Body of pancreas (tissue), 4 donors: ENCODE data around the gene HLA-B. TPM values are rescaled to one million over a fixed set of nuclear protein-coding genes. Genes with fewer than 3 reads are reported as not detected.
"Not testable (repeated sequence)": the region's sequence is repeated elsewhere in the genome, so short reads cannot be mapped to it uniquely, and the experiment has no call there.

Experiments used
- ATAC-seq: fragments of 150-250 bp; one replicate; pipeline ENCODE4 v1.9.1; 2016
- DNase-seq, 4 donors: peaks; one replicate each; pipeline ENCODE4 v3.0.0-alpha.2; 2019
- H3K27ac ChIP-seq, 4 donors: fragments of 200-600 bp; sonication (generic); 1 replicate in 3 of 4; 2 replicates in 1 of 4; pipeline versions ENCODE4 v1.5.1 to v1.6.1; 2016 to 2019; ENCODE audit warnings: mild to moderate bottlenecking in 1 of 4, mixed read lengths in 1 of 4, moderate library complexity in 1 of 4
- H3K27me3 ChIP-seq, 2 donors: fragments of 200-600 bp; sonication (generic); one replicate each; pipeline ENCODE4 v1.6.0; 2016; ENCODE audit warnings: mild to moderate bottlenecking in 1 of 2
- H3K36me3 ChIP-seq, 2 donors: fragments of 200-600 bp; sonication (generic); replicated peaks in 1 of 2; 2 replicates each; pipeline ENCODE4 v1.5.1; 2016; ENCODE audit warnings: low read depth in 2 of 2; ENCODE audit not compliant: insufficient read depth in 1 of 2
- H3K4me1 ChIP-seq: fragments of 200-600 bp; sonication (generic); one replicate; pipeline ENCODE4 v1.6.0; 2016
- H3K4me3 ChIP-seq, 2 donors: fragments of 200-600 bp; sonication (generic); 1 replicate in 1 of 2; 2 replicates in 1 of 2; pipeline ENCODE4 v1.5.1; 2016 to 2019
- H3K9me3 ChIP-seq, 3 donors: fragments of 200-600 bp; sonication (generic); 1 replicate in 2 of 3; 2 replicates in 1 of 3; pipeline ENCODE4 v1.5.1; 2016
- POLR2A ChIP-seq, 3 donors: fragments of 450-650 bp; IDR thresholded peaks; one replicate each; pipeline ENCODE4 v1.6.1; 2016; ENCODE audit warnings: antibody characterized with exemption in 3 of 3, mild to moderate bottlenecking in 2 of 3
- WGBS, 2 donors: methylation state at CpG; one replicate each; pipeline ENCODE4 v1.1.5; 2017; 5-methylcytosine and 5-hydroxymethylcytosine counted together
- intact Hi-C: fragments of 100-400 bp; cut with DNase I; formaldehyde crosslinking; loops from one replicate; pipeline ENCODE4 v1.15.1; 2023
- total RNA-seq, 2 donors: library from RNA; depleted of rRNA; stranded (reverse); fragments of >200 nt; gene quantifications; one replicate each; pipeline ENCODE4 v1.1.0, GENCODE V29; 2016
- TF ChIP-seq, protein P1 (sequence below), 7 experiments: fragments of 450-650 bp in 4 of 7; fragments of 200-600 bp in 3 of 7; sonication (generic) in 3 of 7; IDR thresholded peaks; one replicate each; pipeline ENCODE4 v1.5.1; 2016 to 2019; ENCODE audit warnings: antibody characterized with exemption in 7 of 7

HLA-B gene
- total RNA-seq: 100 to 1,000 TPM; 316 to 342 TPM

DNA sequence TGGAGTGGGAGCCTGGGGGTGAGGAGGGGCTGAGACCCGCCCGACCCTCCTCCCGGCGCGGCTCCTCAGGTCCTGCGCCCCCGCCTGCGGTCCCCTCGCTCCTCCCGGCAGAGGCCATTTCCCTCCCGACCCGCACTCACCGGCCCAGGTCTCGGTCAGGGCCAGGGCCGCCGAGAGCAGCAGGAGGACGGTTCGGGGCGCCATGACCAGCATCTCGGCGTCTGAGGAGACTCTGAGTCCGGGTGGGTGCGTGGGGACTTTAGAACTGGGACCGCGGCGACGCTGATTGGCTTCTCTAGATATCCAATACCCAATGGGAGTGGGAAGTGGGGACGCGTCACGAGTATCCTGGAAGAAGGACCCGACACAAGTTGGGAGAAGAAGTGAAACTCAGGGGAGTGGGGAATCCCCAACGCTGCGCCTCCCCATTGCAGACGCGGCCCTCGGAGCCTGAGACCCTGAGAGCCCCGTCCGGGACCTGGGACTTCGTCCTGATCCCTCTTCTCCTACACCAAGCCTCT lies at the start of gene HLA-B:
TSS of gene HLA-B (minus strand) at position 234 of the 521 bp plus-strand sequence. CDS start at position 213, 21 bp downstream.
- intact Hi-C loops: no loop called here

DNA sequence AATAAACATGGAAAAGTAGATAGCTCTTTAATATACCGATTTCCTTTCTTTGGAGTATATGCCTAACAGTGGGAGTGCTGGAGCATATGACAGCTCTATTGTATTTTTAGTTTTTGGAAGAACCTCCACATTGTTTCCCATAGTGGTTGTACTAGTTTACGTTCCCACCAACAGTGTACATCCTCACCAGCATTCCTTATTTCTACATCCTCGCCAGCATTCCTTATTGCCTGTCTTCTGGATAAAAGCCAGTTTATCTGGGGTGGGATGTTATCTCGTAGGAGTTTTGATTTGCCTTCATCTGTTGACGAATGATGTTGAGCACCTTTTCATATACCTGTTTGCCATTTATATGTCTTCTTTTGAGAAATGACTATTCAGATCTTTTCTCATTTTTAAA lies 49.0 kb upstream of the HLA-B start:
- no peaks in the 10 kb centered on the region for H3K27me3 ChIP-seq
- no peak for TF ChIP-seq POLR2A (IDR thresholded peaks at IDR 0.05)
- TF ChIP-seq, protein P1, sequence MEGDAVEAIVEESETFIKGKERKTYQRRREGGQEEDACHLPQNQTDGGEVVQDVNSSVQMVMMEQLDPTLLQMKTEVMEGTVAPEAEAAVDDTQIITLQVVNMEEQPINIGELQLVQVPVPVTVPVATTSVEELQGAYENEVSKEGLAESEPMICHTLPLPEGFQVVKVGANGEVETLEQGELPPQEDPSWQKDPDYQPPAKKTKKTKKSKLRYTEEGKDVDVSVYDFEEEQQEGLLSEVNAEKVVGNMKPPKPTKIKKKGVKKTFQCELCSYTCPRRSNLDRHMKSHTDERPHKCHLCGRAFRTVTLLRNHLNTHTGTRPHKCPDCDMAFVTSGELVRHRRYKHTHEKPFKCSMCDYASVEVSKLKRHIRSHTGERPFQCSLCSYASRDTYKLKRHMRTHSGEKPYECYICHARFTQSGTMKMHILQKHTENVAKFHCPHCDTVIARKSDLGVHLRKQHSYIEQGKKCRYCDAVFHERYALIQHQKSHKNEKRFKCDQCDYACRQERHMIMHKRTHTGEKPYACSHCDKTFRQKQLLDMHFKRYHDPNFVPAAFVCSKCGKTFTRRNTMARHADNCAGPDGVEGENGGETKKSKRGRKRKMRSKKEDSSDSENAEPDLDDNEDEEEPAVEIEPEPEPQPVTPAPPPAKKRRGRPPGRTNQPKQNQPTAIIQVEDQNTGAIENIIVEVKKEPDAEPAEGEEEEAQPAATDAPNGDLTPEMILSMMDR (IDR thresholded peaks at IDR 0.05): no peak
- intact Hi-C loops: no loop called here
- no peaks in the 10 kb centered on the region for H3K9me3 ChIP-seq
- H3K4me3 ChIP-seq: no peak overlapping the region
- DNase-seq (no peak), ATAC-seq (no peak)
- no peaks in the 10 kb centered on the region for H3K36me3 ChIP-seq
- H3K4me1 ChIP-seq: peaks cover 31% of the 10 kb centered on the region
- H3K27ac ChIP-seq: no peak overlapping the region
- WGBS, 2 donors: 64 to 72% methylated on average over 5 of the region's 5 CpGs

More for the DNA sequence above, at the start of gene HLA-B:
- peak; percentile 95 for ATAC-seq
- peak within 1 kb of the TSS; percentile 54 to 92 (median 79) for H3K27ac ChIP-seq
- peak in 2 of 3 donors; percentile 55 to 96 for TF ChIP-seq POLR2A (IDR thresholded peaks at IDR 0.05)
- TF ChIP-seq, protein P1 (IDR thresholded peaks at IDR 0.05): no peak
- peak; percentile 75 to 85 (median 82) for DNase-seq
- H3K36me3 ChIP-seq: no peaks in the 10 kb centered on the region
- peaks cover 10% of the 10 kb centered on the region for H3K4me1 ChIP-seq
- peak within 1 kb of the TSS in 1 of 2 donors; percentile 67 for H3K4me3 ChIP-seq
- WGBS, 2 donors: 0 to 1% methylated on average over 17 to 29 of the region's 39 CpGs
- H3K9me3 ChIP-seq: no peaks in the 10 kb centered on the region
- no peaks in the 10 kb centered on the region for H3K27me3 ChIP-seq

DNA sequence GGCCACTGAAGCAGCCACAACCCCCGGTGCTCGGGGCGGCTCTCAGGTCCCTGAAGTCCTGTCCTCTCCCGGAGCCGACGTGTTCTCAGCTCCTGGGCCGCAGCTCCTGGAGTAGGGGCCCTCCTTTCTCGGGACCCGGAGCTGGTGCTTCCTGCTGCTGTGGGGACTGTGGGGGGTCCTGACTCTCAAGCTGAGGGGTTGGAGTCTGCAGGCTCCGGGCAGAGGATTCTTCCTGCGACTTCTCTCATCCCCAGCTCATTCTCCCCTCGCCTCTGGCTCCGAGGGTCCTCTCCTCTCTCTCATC lies 47.0 kb upstream of the HLA-B start:
- intact Hi-C loops, H3K27me3 ChIP-seq, ATAC-seq, H3K36me3 ChIP-seq, H3K9me3 ChIP-seq, DNase-seq: not testable (repeated sequence)
- WGBS, 2 donors: 11 to 15% methylated on average over 9 to 13 of the region's 13 CpGs
- Histone ChIP-seq H3K27ac (peak overlapping the region in 3 of 4 donors; percentile 97 to 99 (median 98)), H3K4me3 (peak overlapping the region; percentile 28 to 48), H3K4me1 (peaks cover 35% of the 10 kb centered on the region)

DNA sequence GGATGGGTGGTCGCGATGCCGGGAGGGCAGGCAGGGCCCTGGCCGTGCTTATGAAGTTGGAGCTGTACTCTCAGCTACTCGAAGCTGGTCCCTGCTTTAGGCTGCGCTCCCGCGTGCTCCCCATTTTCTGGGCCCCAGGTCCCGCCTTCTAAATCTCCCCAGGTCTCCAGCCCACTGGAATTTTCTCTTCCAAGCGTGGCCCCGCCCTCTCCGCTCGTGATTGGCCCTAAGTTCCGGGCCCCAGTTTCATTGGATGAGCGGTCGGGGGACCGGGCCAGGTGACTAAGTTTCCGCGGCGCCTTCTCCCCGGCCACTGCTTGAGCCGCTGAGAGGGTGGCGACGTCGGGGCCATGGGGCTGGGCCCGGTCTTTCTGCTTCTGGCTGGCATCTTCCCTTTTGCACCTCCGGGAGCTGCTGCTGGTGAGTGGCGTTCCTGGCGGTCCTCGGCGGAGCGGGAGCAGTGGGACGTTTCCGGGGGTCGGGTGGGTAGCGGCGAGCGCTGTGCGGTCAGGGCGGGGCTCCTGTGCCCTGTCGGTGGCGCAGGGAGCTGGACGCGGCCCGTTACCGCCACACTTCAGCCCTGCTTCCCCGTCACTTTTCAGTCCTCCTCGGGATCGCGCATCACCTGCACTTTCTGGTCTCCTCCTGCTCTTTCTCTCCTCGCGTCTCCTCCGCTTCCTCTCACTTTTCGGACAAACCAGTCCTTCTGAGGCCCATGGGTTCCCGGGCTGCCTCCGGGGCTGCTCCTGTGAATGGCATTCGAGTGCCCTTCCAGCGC lies 46.5 kb upstream of the HLA-B start, which contains the start of gene MICA:
TSS of gene MICA (plus strand) at position 313 of the 778 bp plus-strand sequence. CDS start at position 351, 38 bp downstream.
- peak; percentile 55 to 75 (median 73) for TF ChIP-seq POLR2A (IDR thresholded peaks at IDR 0.05)
- TF ChIP-seq, protein P1 (IDR thresholded peaks at IDR 0.05): peak in 2 of 7 experiments; percentile 21 to 34
- Histone ChIP-seq H3K9me3 (no peaks in the 10 kb centered on the region), H3K4me3 (peak within 1 kb of the TSS; percentile 28 to 48), H3K36me3 (no peaks in the 10 kb centered on the region), H3K4me1 (peaks cover 40% of the 10 kb centered on the region), H3K27me3 (no peaks in the 10 kb centered on the region), H3K27ac (peak within 1 kb of the TSS; percentile 44 to 99 (median 98))
- ATAC-seq: peak; percentile 76
- DNase-seq: peak; percentile 90 to 93 (median 91)
- intact Hi-C loops: no loop called here
- WGBS, 2 donors: 1% methylated on average over 31 to 58 of the region's 58 CpGs
